ENCODE data around the gene ASPG. TPM values are rescaled to one million over a fixed set of nuclear protein-coding genes. Genes with fewer than 3 reads are reported as not detected.

Gene ASPG
- total RNA-seq, 2 experiments from 2014 or later, result not detected

GRCh38 chr14:104130974-104131651 lies 45.6 kb downstream of the ASPG start:
- Mint-ChIP-seq H3K27me3 (peaks cover 41% of the 10 kb centered on the region), H3K36me3 (ENCODE audit: low read depth) (peaks cover 4% of the 10 kb centered on the region), H3K4me3 (no peak overlapping the region), H3K27ac (no peak overlapping the region), H3K4me1 (ENCODE audit: low read depth) (no peaks in the 10 kb centered on the region), H3K9me3 (peaks cover 14% of the 10 kb centered on the region)
- peak; percentile 29 for DNase-seq
- no peak for ATAC-seq
- ChIA-PET CTCF (interaction anchor here (1.0 to 1.6 kb wide), 4 partner anchors 8 to 55 kb away, joined by 4 to 6 read pairs (median 4); no protein-coding TSS in a partner anchor), POLR2A (no interaction called here)
- peak; percentile 47 for TF ChIP-seq CTCF (IDR thresholded peaks at IDR 0.05)
- intact Hi-C loops (cut with micrococcal nuclease), result loop anchor here (5.0 kb wide), 1 partner anchor 54 kb away; no protein-coding TSS in a partner anchor

GRCh38 chr14:104131968-104132732 lies 46.6 kb downstream of the ASPG start:
- ChIA-PET POLR2A (no interaction called here), CTCF (interaction anchor here (1.0 to 1.4 kb wide), 3 partner anchors 9 to 55 kb away, joined by 4 to 6 read pairs (median 4); no protein-coding TSS in a partner anchor)
- DNase-seq (no peak), ATAC-seq (no peak)
- peaks cover 10% of the 10 kb centered on the region for H3K9me3 Mint-ChIP-seq
- no peak overlapping the region for H3K27ac Mint-ChIP-seq
- H3K4me3 Mint-ChIP-seq, result no peak overlapping the region
- TF ChIP-seq CTCF (IDR thresholded peaks at IDR 0.05), result no peak
- intact Hi-C loops (cut with micrococcal nuclease), result loop anchor here (5.0 kb wide), 1 partner anchor 55 kb away; no protein-coding TSS in a partner anchor
- H3K27me3 Mint-ChIP-seq, result peaks cover 42% of the 10 kb centered on the region
- H3K4me1 Mint-ChIP-seq (ENCODE audit: low read depth), result peaks cover 4% of the 10 kb centered on the region
- peaks cover 4% of the 10 kb centered on the region for H3K36me3 Mint-ChIP-seq (ENCODE audit: low read depth)

- Mint-ChIP-seq H3K4me3 (no peak overlapping the region), H3K27me3 (peaks cover 42% of the 10 kb centered on the region), H3K36me3 (ENCODE audit: low read depth) (peaks cover 4% of the 10 kb centered on the region), H3K4me1 (ENCODE audit: low read depth) (peaks cover 4% of the 10 kb centered on the region), H3K27ac (no peak overlapping the region), H3K9me3 (peaks cover 9% of the 10 kb centered on the region)
- CTCF ChIA-PET, result no interaction called here
- DNase-seq (peak; percentile 2), ATAC-seq (no peak)
- POLR2A ChIA-PET, result no interaction called here
- no peak for TF ChIP-seq CTCF (IDR thresholded peaks at IDR 0.05)
- intact Hi-C loops (cut with micrococcal nuclease), result loop anchor here (5.0 kb wide), 1 partner anchor 56 kb away; no protein-coding TSS in a partner anchor
Observed at GRCh38 chr14:104132981-104133380, 47.5 kb downstream of the ASPG start.

- CTCF ChIA-PET, result no interaction called here
- intact Hi-C loops (cut with micrococcal nuclease), result loop anchor here (5.0 kb wide), 1 partner anchor 56 kb away; no protein-coding TSS in a partner anchor
- Mint-ChIP-seq H3K36me3 (ENCODE audit: low read depth) (peaks cover 4% of the 10 kb centered on the region), H3K9me3 (peaks cover 8% of the 10 kb centered on the region), H3K27me3 (peaks cover 41% of the 10 kb centered on the region), H3K27ac (no peak overlapping the region), H3K4me1 (ENCODE audit: low read depth) (peaks cover 4% of the 10 kb centered on the region), H3K4me3 (no peak overlapping the region)
- ATAC-seq (no peak), DNase-seq (no peak)
- no peak for TF ChIP-seq CTCF (IDR thresholded peaks at IDR 0.05)
- POLR2A ChIA-PET, result no interaction called here
Observed at GRCh38 chr14:104133496-104133895, 48.0 kb downstream of the ASPG start.
